Large intestine (tissue), 3 donors: ENCODE measurements around the gene RNF113B. TPM values are rescaled to one million over a fixed set of nuclear protein-coding genes. Genes with fewer than 3 reads are reported as not detected.

Source experiments
- DNase-seq, 2 donors: peaks; one replicate each; pipeline versions ENCODE4 v3.0.0 to v3.0.0-alpha.2; 2013
- H3K27ac ChIP-seq: one replicate; pipeline ENCODE4 v1.5.1; 2013; ENCODE audit warnings: low read length
- H3K27me3 ChIP-seq: 2 replicates; pipeline ENCODE4 v1.6.1; 2013; ENCODE audit warnings: low read length; ENCODE audit not compliant: control insufficient read depth, insufficient read depth
- H3K36me3 ChIP-seq: 2 replicates; pipeline ENCODE4 v1.6.1; 2013; ENCODE audit warnings: low read length; ENCODE audit not compliant: control insufficient read depth, insufficient read depth
- H3K4me1 ChIP-seq: one replicate; pipeline ENCODE4 v1.6.1; 2013; ENCODE audit warnings: low read length; ENCODE audit not compliant: control insufficient read depth, insufficient read depth
- H3K4me3 ChIP-seq: one replicate; pipeline ENCODE4 v1.5.1; 2013; ENCODE audit warnings: low read length
- H3K9me3 ChIP-seq: one replicate; pipeline ENCODE4 v1.6.1; 2013; ENCODE audit warnings: mild to moderate bottlenecking, low read depth, low read length, moderate library complexity; ENCODE audit not compliant: control insufficient read depth
- WGBS: methylation state at CpG from one replicate; pipeline ENCODE4 v1.1.5; 2013; ENCODE audit warnings: low lambda C conversion rate; ENCODE audit not compliant: insufficient coverage; 5-methylcytosine and 5-hydroxymethylcytosine counted together
- polyA plus RNA-seq: library from polyadenylated mRNA; unstranded; fragments of 120-200 nt; gene quantifications from one replicate; pipeline ENCODE4 v1.2.1, GENCODE V29; 2013

RNF113B gene
- polyA plus RNA-seq, 1 donor, result 0.04 TPM

DNA sequence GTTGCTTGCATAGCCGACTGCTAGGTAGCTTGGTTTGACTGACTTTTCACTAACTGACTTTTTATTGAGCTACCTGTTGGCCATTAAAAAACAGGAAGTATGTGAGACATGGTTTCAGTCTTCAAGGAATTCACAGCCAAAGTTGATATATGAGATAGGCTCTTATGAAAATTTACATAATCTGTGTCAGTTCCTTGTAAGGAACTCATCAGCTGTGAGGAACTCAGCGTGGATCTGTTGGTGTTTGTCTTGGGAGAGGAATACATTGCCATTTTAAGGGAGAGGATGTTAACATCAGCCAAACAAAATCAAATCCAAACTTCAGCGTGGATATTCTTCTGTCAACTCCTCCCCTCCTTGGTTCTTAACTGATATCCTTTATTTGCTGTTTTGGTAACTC lies 2.0 kb downstream of the RNF113B start:
- Histone ChIP-seq H3K27ac (no peak overlapping the region), H3K4me3 (no peak overlapping the region), H3K36me3 (no peaks in the 10 kb centered on the region), H3K4me1 (peaks cover 13% of the 10 kb centered on the region), H3K9me3 (peaks cover 8% of the 10 kb centered on the region), H3K27me3 (no peaks in the 10 kb centered on the region)
- WGBS, result no CpG with 5 or more reads among the region's 3 CpGs
- DNase-seq, result no peak

DNA sequence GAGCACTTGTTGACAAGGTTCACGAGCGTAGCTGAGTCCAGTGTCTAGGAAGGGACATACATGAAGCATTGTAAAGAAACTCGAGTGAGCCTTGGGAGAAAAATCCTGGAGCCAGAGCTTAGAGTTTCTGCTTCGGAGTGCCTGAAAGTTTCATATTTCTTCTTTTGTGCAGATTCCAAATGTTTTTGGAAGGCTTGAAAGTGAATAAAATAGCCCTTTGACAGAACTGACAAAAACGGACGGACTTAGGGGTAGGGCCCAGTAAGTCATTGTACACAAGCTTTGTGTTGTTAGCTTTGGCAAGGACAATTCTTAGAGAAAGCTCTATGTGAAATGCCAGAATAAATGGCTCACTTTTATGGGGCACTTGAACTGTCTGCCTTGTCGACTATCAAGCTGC lies 2.8 kb downstream of the RNF113B start:
- no peaks in the 10 kb centered on the region for H3K36me3 ChIP-seq
- peaks cover 8% of the 10 kb centered on the region for H3K9me3 ChIP-seq
- no peak overlapping the region for H3K27ac ChIP-seq
- WGBS, result 88% methylated on average over 4 of the region's 7 CpGs
- no peak overlapping the region for H3K4me3 ChIP-seq
- peaks cover 13% of the 10 kb centered on the region for H3K4me1 ChIP-seq
- DNase-seq, result no peak
- H3K27me3 ChIP-seq, result no peaks in the 10 kb centered on the region

DNA sequence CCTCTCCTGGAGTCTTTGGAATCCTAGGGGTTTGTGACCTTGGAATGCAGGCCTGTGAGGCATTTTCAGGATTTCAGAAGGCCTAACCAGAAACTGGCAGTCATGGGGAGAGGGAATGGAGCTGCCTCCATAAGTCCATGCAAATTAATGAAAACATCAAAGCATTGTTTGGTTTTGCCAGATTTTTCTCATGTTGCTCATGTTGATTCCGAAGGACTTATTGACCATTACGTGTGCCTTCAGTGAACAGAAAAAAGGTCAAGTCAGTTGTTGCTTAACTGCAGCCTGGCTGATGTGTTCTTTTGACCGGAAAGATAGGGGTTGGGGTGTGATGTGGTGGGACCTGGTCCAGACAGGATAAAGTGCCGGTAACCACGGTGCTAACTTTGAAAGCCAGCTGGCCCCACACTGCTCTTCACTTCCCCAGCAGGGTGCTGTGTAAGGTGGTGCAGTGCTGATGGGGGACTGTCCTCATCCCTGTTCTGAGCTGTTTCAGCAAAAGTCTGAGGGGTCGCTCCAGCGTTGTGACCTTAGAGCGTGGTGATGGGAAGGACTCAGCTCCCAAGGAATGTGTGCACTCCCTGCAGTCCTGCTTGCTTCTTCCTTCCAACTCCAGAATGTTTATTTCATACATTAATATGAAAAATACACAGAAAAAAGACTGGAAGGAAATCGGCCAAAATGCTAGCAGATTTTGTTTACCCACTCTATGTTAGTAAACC lies 3.5 kb downstream of the RNF113B start:
- Histone ChIP-seq H3K4me3 (no peak overlapping the region), H3K4me1 (peaks cover 13% of the 10 kb centered on the region), H3K27me3 (no peaks in the 10 kb centered on the region), H3K9me3 (peaks cover 8% of the 10 kb centered on the region), H3K27ac (no peak overlapping the region), H3K36me3 (no peaks in the 10 kb centered on the region)
- no peak for DNase-seq
- WGBS, result 70% methylated on average over 2 of the region's 9 CpGs

DNA sequence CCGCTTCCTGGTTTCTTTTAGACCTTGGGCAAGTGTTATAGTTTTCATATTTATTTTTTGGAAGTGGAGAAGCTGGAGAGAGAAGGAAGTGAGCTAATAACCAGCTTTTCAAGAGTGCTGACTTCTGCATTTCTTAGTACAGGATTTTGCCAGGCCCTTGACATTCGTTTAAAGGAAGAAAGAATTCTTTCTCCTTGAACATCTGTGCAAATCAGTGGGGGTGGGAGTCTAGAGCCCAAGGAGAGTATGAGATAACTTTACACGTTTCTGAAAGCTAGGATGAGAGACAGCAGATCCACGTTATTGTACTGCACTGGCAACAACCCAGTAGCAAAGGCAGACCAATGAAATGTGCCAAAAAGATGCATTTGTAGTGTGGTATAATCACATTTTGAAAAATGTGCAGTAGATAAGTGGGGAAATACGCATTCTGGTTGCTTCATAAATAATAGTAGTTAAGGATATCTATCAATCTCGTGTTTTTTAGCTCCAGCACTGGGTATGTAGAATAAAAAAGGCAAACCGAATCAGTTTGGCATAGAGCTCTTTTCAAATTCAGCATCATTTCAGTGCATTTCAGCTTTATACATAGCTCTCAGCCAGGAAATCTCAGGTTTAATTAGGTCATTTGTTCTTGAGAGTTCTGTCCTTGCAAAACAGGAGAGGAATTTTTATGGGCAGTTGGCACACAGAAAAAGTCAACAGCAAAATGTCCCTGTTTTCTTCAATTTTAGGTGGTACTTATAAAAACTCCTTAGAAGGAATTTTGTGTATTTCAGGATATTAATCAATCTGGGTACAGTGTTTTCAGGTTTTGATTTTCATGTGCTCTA lies 4.3 kb downstream of the RNF113B start:
- H3K4me1 ChIP-seq, result peaks cover 13% of the 10 kb centered on the region
- no CpG with 5 or more reads among the region's 7 CpGs for WGBS
- DNase-seq, result no peak
- no peaks in the 10 kb centered on the region for H3K36me3 ChIP-seq
- no peaks in the 10 kb centered on the region for H3K27me3 ChIP-seq
- peaks cover 8% of the 10 kb centered on the region for H3K9me3 ChIP-seq
- peak overlapping the region; percentile 15 for H3K27ac ChIP-seq
- no peak overlapping the region for H3K4me3 ChIP-seq

DNA sequence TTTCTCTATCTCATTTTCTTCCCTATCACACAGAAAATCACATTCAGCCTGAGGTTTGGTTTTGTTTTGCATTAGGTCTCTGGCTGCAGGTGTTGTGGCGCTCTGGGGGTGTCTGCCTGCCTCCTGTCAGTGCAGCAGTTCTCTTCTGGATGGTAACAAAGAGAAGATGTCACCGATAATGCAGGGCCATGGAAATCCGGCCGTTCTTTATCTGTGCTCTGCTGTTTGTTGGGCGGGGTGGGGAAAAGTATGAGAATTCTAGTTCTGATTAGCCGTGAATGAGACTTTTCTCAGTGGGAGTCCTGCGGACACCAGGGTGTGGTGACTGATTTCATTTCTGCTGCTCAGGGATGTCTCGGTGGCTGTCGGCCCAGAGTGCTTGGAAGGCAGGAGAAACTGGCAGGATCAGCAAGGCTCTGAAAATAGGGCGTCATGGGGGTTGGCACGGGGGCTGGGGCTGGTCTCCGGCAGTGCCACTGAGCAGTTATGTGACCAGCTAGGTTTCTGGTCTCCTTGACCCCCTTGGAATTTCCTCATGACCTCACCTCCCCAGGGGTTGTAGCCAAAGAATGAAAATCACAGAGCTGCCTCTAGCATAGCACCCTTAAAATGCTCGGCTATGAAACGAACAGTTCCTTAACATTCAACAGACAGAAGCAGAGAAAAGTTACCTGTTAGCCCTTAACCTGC lies 5.0 kb downstream of the RNF113B start:
- no CpG with 5 or more reads among the region's 14 CpGs for WGBS
- DNase-seq, result peak in 1 of 2 donors; percentile 20

DNA sequence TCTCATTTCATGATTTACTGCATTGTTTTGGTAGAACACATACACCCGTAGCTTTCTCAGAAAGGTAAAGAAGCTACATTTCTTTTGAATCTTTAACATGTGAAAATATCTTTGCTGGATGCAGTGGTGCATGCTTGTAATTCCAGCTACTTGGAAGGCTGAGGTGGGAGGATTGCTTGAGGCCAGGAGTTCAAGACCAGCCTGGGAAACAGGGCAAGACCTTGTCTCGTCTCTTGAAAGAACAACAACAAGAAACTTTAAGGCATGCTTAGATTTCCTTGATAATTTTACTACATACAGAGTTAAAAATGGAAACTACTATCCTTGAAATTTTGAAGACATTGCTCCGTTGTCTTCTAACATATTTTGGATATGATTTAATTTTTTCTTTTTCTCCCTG lies 7.7 kb downstream of the RNF113B start:
- H3K27me3 ChIP-seq, result no peaks in the 10 kb centered on the region
- H3K4me3 ChIP-seq, result no peak overlapping the region
- WGBS, result 100% methylated on average over 2 of the region's 3 CpGs
- H3K36me3 ChIP-seq, result no peaks in the 10 kb centered on the region
- no peak overlapping the region for H3K27ac ChIP-seq
- peaks cover 9% of the 10 kb centered on the region for H3K4me1 ChIP-seq
- no peak for DNase-seq
- H3K9me3 ChIP-seq, result no peaks in the 10 kb centered on the region

More for the DNA sequence above, 5.0 kb downstream of the RNF113B start:
- no peak overlapping the region for H3K4me3 ChIP-seq
- H3K36me3 ChIP-seq, result no peaks in the 10 kb centered on the region
- peaks cover 13% of the 10 kb centered on the region for H3K4me1 ChIP-seq
- H3K27ac ChIP-seq, result peak overlapping the region; percentile 15
- no peaks in the 10 kb centered on the region for H3K27me3 ChIP-seq
- H3K9me3 ChIP-seq, result peaks cover 6% of the 10 kb centered on the region

DNA sequence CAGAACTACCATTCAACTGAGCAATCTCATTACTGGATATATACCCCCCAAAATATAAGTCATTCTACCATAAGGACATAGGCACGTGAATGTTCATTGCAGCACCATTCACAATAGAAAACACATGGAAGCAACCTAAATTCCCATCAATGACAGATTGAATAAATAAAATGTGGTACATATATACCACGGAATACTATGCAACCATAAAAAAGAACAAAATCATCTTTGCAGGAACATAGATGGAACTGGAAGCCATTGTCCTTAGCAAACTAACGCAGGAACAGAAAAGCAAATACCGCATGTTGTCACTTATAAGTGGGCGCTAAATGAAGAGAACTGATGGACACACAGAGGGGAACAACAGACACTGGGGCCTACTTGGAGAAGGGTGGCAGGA lies 14.1 kb downstream of the RNF113B start:
- no peaks in the 10 kb centered on the region for H3K9me3 ChIP-seq
- H3K4me1 ChIP-seq, result no peaks in the 10 kb centered on the region
- H3K27me3 ChIP-seq, result no peaks in the 10 kb centered on the region
- DNase-seq, result no peak
- WGBS, result 100% methylated on average over 1 of the region's 5 CpGs
- no peaks in the 10 kb centered on the region for H3K36me3 ChIP-seq
- no peak overlapping the region for H3K4me3 ChIP-seq
- H3K27ac ChIP-seq, result no peak overlapping the region

DNA sequence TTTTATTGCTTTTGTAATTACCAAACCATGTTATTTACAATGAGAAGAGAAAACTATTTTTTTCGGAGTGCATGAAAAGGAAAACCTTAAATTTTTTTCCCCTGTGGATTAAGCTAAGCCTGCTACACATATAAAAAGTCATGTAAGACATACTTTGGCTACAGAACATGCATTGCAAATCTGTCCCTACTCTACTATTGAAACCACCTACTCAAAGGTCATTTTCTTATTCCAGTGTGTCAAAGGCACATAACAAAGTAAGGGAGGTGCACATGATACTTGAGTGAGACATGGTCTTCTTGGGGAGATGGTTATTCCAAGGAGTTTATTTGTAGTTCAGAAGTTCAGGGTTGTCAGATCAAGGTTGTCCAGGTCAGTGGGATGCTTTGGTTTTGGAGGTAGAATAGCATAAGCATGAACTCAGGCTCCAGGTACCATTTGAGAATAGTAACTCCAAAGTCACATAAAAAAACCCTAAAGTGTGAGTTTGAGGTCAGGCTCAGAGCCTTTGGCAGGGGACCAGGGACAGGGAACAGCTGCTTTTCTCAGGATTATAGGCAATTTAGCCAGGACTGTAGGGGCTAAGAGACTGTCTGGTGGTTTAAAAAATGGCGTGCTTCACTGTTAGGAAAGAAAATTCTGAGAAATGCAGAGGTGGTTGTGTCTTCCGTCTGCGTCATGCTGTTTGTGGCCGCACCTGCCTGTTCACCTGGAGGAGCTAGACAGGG lies 18.7 kb downstream of the RNF113B start:
- no peak overlapping the region for H3K27ac ChIP-seq
- no peak overlapping the region for H3K4me3 ChIP-seq
- no peak for DNase-seq
- H3K36me3 ChIP-seq, result no peaks in the 10 kb centered on the region
- H3K9me3 ChIP-seq, result no peaks in the 10 kb centered on the region
- H3K27me3 ChIP-seq, result no peaks in the 10 kb centered on the region
- no CpG with 5 or more reads among the region's 5 CpGs for WGBS
- H3K4me1 ChIP-seq, result no peaks in the 10 kb centered on the region

DNA sequence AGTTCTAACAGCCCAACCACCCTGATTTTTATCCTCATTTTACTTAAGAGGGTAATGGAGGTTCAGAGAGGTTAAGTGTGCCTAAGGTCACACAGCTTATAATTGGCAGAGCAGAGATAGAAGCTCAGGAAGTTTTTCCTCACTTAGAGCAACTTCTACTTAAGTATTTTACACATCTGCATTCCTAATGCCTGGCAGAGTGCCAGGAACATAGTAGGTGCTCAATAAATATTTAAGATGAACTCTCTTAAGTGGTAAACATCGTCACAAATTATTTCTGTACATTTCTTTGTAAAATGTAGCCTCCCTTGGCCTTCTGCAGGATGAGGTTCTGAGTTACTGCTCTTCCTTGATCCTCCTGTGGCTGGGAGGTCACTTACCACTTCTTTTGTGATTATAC lies 19.5 kb downstream of the RNF113B start:
- H3K27ac ChIP-seq, result no peak overlapping the region
- H3K4me1 ChIP-seq, result no peaks in the 10 kb centered on the region
- no peak for DNase-seq
- H3K36me3 ChIP-seq, result no peaks in the 10 kb centered on the region
- H3K27me3 ChIP-seq, result no peaks in the 10 kb centered on the region
- WGBS, result no CpG with 5 or more reads among the region's 1 CpG
- H3K9me3 ChIP-seq, result no peaks in the 10 kb centered on the region
- no peak overlapping the region for H3K4me3 ChIP-seq

DNA sequence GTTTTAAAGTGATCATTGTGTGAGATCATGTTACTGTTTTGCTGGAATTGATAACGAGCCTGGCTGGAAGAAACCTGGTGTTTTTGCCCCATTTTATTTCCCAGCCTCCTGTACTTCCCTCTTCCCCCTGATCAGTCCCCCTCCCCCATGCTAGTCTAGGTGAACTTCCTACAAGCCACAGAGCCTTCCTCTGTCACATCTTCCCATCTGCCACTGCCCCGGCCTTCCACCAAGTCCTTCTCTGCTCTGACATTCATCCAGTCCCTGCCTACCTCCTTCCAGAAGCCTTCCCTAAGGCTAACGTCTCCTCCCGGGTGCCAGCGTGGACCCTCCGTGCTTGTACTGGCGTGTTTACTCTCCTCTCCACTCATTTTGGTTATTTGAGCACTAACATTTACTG lies 19.9 kb downstream of the RNF113B start:
- no CpG with 5 or more reads among the region's 7 CpGs for WGBS
- Histone ChIP-seq H3K27me3 (no peaks in the 10 kb centered on the region), H3K4me3 (no peak overlapping the region), H3K9me3 (no peaks in the 10 kb centered on the region), H3K36me3 (no peaks in the 10 kb centered on the region), H3K27ac (no peak overlapping the region), H3K4me1 (no peaks in the 10 kb centered on the region)
- no peak for DNase-seq
